ENCODE data around the gene SYNM.

The SYNM gene

GRCh38 chr15:99121691-99122410 is 17.0 kb downstream of the SYNM start:
- no peak for TF ChIP-seq GATA3 (IDR thresholded peaks at IDR 0.05; ENCODE audit: low read depth, low read length)
- no peak for TF ChIP-seq GATA2 (IDR thresholded peaks at IDR 0.05; ENCODE audit: low read depth, low read length)

DNA sequence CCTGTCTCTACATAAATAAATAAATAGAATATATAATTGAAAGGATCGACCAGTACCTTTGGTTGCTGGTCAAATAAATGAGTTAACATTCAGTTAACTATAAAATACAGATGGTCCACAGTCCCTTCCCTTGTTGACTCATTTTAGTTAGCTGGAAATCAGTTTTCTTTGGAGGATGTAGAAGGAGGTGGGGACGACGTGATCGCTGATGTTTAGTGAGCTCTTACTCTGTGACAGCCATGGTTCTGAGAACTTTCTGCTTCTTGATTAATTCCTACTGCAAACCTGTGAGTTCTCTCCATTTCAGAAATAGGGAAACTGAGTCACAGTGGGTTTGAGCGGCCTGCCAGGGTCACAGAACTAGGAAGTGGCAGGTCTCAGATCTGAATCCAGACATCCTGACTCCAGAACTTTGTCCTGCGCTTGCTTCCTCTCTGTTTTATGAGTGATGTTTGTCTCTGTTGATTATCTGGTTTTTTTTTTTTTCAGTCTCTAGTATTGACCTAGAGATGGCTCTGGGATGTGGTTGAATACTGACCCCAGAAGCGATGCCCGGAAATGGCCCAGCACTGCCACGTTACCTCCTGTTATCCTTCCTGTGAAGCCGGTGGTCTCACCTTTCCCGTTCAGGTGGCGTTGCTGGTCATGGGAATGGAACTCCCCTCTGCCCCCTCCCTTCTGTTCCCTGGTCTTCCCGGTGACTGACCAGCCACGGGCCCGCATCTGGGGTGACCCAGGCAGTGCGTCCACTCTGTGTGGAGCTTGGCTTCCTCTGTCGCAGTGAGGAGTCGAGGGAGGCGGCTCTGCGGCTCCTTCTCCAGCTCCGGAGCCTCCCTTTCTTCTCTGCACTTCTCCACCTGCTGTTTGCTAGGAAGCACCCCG is 18.2 kb downstream of the SYNM start:
- TF ChIP-seq GATA2 (IDR thresholded peaks at IDR 0.05; ENCODE audit: low read depth, low read length) (no peak), GATA3 (IDR thresholded peaks at IDR 0.05; ENCODE audit: low read depth, low read length) (no peak)

DNA sequence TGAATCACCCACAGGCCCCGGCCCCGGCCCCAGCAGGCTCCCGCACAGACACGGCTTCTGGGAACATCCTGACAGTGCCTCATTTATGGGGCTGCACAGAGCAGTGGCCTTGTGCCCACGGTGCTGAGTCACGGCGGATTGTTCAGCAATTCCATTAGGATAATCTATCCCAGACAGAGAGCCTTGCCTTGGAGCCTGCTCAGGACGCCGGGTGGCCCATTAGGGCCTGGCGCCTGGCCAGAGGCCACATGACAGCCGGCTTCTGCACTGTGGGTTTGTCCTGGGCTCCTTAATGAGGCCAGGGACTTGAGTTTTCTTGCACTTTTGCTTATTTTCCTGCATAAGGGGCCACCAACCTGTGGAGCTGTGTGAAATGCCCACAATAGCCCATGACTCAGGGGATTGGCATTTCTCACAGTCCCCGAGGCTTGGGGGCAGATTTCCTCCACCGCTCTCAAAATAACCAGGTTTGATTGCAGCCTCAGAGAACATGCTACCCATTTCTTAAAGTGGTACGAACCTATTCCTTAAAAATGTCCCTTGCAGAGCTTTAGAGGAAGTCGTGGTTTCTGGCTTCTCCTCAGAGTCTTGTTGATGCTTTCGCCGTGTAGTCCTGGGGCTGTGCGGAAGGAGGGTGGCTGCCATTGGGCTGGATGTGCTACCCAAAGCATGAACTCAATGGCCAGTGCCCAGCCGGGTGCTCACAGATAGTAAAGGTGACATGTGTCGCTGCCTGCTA is 19.0 kb downstream of the SYNM start:
- TF ChIP-seq GATA2 (IDR thresholded peaks at IDR 0.05; ENCODE audit: low read depth, low read length) (no peak), GATA3 (IDR thresholded peaks at IDR 0.05; ENCODE audit: low read depth, low read length) (no peak)

DNA sequence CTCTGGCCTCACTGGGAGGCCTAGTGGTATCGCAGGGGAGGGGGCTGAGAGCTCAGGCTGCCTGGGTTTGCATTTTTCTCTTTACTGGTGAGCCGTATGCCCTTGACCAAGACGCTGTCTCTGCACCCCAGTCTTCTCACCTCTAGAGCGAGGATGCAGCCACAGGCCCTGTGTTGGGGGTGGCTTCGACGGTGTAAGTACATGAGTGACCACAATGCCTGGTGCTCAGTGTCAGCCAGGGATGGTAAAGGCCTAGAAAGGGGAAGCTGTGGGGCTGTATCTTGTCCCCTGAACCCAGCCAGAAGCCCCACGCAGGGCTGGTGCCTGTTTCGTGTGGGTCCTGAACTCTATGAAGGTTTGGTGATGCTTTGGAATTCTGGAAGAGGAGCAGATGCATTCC is 19.8 kb downstream of the SYNM start:
- TF ChIP-seq GATA3 (IDR thresholded peaks at IDR 0.05; ENCODE audit: low read depth, low read length) (no peak), GATA2 (IDR thresholded peaks at IDR 0.05; ENCODE audit: low read depth, low read length) (no peak)

- TF ChIP-seq GATA3 (IDR thresholded peaks at IDR 0.05; ENCODE audit: low read depth, low read length), result no peak
- TF ChIP-seq GATA2 (IDR thresholded peaks at IDR 0.05; ENCODE audit: low read depth, low read length), result no peak
These were observed 20.4 kb downstream of the SYNM start for GRCh38 chr15:99125061-99125891.

GRCh38 chr15:99126131-99126588 is 21.3 kb downstream of the SYNM start:
- TF ChIP-seq GATA3 (IDR thresholded peaks at IDR 0.05; ENCODE audit: low read depth, low read length), result no peak
- no peak for TF ChIP-seq GATA2 (IDR thresholded peaks at IDR 0.05; ENCODE audit: low read depth, low read length)

- TF ChIP-seq GATA3 (IDR thresholded peaks at IDR 0.05; ENCODE audit: low read depth, low read length) (no peak), GATA2 (IDR thresholded peaks at IDR 0.05; ENCODE audit: low read depth, low read length) (no peak)
These were observed 22.1 kb downstream of the SYNM start for GRCh38 chr15:99126930-99127329.

DNA sequence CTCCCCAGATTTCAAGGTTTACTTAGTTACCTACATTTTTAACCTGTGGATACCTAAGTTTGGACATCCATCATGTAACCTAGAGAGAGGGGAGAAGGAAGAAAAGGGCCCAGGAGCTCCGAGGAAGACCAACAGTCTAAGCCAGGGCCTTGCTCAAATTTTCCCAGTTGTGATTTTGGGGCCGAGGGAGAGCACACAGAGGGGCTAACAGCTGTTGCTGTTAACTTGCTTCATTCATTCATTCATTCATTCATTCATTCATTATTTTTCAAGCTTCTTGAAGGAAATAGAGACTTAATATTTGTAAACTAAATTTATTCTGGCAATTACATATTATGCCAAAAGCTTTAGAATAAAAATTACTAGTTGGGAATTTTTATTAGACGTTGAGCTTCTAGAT is 22.9 kb downstream of the SYNM start:
- TF ChIP-seq GATA2 (IDR thresholded peaks at IDR 0.05; ENCODE audit: low read depth, low read length) (no peak), GATA3 (IDR thresholded peaks at IDR 0.05; ENCODE audit: low read depth, low read length) (no peak)

GRCh38 chr15:99128411-99128810 is 23.5 kb downstream of the SYNM start:
- no peak for TF ChIP-seq GATA3 (IDR thresholded peaks at IDR 0.05; ENCODE audit: low read depth, low read length)
- TF ChIP-seq GATA2 (IDR thresholded peaks at IDR 0.05; ENCODE audit: low read depth, low read length), result no peak

DNA sequence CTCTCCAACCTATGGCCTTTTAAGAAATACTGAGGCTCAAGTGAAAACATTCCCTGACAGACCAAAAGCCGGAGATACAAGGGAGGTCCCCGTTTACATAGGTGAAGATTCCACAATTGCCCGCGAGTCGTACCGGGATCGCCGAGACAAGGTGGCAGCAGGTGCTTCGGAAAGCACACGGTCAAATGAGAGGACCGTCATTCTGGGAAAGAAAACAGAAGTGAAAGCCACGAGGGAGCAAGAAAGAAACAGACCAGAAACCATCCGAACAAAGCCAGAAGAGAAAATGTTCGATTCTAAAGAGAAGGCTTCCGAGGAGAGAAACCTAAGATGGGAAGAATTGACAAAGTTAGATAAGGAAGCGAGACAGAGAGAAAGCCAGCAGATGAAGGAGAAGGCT is 24.8 kb downstream of the SYNM start:
- no peak for TF ChIP-seq GATA2 (IDR thresholded peaks at IDR 0.05; ENCODE audit: low read depth, low read length)
- no peak for TF ChIP-seq GATA3 (IDR thresholded peaks at IDR 0.05; ENCODE audit: low read depth, low read length)

- TF ChIP-seq GATA2 (IDR thresholded peaks at IDR 0.05; ENCODE audit: low read depth, low read length), result no peak
- no peak for TF ChIP-seq GATA3 (IDR thresholded peaks at IDR 0.05; ENCODE audit: low read depth, low read length)
These were observed 25.4 kb downstream of the SYNM start for GRCh38 chr15:99130314-99130713.

DNA sequence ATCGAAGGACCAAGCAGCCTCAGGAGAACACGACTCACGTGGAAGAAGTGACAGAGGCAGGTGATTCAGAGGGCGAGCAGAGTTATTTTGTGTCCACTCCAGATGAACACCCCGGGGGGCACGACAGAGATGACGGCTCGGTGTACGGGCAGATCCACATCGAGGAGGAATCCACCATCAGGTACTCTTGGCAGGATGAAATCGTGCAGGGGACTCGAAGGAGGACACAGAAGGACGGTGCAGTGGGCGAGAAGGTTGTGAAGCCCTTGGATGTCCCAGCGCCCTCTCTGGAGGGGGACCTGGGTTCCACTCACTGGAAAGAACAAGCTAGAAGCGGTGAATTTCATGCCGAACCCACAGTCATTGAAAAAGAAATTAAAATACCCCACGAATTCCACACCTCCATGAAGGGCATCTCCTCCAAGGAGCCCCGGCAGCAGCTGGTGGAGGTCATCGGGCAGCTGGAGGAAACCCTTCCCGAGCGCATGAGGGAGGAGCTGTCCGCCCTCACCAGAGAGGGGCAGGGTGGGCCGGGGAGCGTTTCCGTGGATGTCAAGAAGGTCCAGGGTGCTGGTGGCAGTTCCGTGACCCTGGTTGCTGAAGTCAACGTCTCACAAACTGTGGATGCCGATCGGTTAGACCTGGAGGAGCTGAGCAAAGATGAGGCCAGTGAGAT is 26.0 kb downstream of the SYNM start:
- TF ChIP-seq GATA3 (IDR thresholded peaks at IDR 0.05; ENCODE audit: low read depth, low read length) (no peak), GATA2 (IDR thresholded peaks at IDR 0.05; ENCODE audit: low read depth, low read length) (no peak)
